Suprapubic skin (tissue), 3 donors: Measurements from ENCODE around the gene TMC7.

Experiments used
- CTCF ChIP-seq, 2 donors: fragments of 200-600 bp in 1 of 2; fragments of 450-650 bp in 1 of 2; sonication (generic) in 1 of 2; IDR thresholded peaks; one replicate each; pipeline ENCODE4 v1.5.1; 2016 to 2019; ENCODE audit warnings: antibody characterized with exemption in 2 of 2, mild to moderate bottlenecking in 1 of 2, moderate library complexity in 1 of 2
- POLR2A ChIP-seq, 2 donors: fragments of 450-650 bp; IDR thresholded peaks; one replicate each; pipeline ENCODE4 v1.6.1; 2017; ENCODE audit warnings: antibody characterized with exemption in 2 of 2, mild to moderate bottlenecking in 2 of 2, moderate library complexity in 2 of 2

DNA sequence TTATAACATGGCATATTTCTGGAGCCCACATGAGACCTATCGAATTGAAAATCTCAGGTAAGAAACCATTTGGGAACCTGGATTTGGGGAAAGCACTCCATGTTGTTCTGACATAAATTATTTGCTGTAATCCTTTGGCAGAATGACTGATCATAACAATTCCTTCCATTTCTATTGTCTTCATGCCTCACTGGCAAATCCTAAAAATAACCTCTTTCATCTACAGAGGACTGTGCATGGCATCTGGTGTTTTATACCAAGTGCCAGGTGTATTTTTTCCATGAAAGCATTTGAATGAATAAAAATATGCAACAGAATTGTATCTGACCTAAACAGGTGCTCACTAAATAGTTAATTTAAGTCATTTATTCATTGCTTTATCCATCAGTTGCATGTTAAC, 50.0 kb downstream of the TMC7 start:
- TF ChIP-seq CTCF (IDR thresholded peaks at IDR 0.05) (no peak), POLR2A (IDR thresholded peaks at IDR 0.05) (no peak)
